NCI-H128 (cell line): Measurements from ENCODE around the gene GRHL3.

Source experiments
- DNase-seq: peaks from one replicate; lab custom pipeline; 2025; ENCODE audit not compliant: unreplicated experiment; lab: John Stamatoyannopoulos, UW

The GRHL3 gene

DNA sequence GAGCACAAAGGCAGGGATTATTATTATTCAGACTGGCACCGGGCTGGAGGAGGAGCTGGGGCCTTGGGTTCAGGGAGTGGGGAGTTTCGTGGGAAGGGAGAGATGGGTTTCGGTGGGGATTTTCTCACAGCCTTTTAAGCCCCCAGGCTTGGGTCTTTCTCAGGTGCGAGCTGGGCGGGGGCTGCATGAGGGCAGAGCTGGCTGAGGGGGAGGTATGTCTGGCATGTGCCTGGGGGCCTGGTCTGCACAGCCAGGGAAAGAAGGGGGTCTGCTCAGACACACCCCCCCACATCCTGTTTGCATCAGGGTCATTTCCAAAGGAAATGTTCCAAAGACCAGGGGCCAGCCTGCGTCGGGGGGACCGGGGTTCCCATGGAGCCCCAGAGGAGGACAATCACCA lies 21.6 kb downstream of the GRHL3 start:
- no peak for DNase-seq

DNA sequence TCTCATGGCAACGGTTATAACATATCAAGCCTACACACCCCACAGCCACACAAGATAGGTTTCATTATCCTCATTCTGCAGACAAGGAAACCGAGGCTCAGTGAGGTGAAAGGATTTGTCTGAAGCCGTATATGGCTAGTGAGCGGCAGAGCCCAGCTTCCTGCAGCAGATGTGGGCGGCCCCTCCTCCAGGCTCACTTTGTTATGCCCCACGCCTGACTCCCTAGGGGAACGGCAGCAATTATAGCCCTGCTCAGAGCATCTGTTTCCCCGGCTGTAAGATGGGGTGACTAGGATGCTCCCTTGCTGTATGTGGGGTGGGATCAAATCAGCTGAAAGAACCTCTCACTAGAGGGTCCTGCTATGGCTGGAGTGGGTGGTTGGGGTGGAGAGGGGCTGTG lies 22.1 kb downstream of the GRHL3 start:
- DNase-seq: no peak

DNA sequence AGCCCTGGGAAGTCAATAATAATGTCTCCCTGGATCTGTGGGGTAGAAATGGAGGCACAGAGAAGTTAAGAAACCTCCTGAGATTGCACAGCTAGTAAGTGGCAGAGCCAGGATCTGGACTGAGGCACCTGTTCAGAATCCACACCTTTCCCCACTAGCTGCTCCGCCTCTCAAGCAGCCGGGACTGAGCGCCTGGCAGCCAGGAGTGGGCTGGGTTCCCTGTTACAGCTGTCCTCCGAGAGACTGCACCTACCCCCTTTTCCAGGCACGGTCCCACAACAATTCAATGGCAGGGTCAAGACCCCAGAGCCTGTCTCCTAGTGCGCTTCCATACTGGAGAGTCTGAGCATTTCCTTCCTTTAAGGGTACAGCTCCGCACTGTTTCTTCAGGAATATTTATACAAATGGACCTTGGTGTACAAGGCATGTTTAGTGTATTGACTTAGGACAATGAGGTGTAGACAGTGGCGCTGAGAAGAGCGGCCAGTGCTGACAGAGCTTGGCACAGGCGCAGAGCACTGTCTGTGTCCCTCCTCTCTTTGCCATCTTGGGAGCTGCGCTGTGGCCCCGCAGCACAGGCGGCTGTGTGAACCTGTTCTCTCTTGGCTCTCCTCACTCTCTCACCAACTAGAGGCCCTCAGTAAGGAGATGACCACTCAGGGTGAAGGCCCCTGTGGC lies 24.4 kb downstream of the GRHL3 start:
- DNase-seq: no peak

DNA sequence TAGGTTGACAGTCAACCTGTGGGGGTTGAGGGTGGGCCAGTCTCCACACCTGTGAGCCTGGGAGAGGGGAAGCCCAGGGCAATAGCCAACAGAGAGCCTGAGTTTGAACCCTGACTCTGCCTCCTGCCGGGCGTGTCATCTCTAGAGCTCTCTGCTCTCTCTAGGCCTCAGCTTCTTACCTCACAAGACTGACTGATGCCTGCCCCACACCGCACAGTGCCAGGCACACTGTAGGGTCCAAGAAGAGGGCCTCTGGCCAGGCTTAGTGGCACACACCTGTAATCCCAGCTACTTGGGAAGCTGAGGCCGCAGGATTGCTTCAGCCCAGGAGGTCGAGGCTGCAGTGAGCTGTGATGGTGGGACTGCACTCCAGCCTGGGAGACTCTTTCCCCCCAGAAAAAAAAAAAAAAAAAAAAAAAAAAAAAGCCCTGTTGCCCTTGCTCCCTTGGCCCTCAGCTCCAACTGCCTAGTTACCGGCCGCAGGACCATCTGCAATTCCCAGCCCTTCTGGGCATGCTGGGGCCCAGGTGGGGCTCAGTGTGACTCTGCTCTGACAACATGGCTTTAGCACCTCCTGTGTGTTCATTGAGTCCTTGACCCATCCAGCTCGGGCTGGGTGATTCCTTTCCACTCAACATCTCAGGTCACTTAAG lies 25.1 kb downstream of the GRHL3 start:
- no peak for DNase-seq

DNA sequence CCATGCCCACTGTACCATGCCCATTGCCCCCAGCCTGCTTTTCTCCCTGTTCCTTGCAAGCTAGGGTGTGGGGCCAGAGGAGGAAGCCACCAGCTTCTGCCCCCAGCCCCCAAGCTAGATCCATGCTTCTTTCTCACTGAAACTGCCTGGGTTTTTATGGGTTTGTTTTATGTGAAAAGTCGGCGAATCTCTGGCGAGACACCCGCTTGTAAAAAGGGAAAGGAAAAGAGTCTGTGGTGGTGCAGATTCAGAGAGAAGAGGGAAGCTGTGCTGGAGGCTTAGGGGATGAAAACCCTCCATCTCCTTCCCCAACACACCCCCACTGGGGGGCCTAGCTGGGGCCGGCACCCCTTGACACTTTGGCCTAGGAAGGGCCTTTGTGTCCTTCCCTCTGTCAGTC lies 26.2 kb downstream of the GRHL3 start:
- DNase-seq: no peak

DNA sequence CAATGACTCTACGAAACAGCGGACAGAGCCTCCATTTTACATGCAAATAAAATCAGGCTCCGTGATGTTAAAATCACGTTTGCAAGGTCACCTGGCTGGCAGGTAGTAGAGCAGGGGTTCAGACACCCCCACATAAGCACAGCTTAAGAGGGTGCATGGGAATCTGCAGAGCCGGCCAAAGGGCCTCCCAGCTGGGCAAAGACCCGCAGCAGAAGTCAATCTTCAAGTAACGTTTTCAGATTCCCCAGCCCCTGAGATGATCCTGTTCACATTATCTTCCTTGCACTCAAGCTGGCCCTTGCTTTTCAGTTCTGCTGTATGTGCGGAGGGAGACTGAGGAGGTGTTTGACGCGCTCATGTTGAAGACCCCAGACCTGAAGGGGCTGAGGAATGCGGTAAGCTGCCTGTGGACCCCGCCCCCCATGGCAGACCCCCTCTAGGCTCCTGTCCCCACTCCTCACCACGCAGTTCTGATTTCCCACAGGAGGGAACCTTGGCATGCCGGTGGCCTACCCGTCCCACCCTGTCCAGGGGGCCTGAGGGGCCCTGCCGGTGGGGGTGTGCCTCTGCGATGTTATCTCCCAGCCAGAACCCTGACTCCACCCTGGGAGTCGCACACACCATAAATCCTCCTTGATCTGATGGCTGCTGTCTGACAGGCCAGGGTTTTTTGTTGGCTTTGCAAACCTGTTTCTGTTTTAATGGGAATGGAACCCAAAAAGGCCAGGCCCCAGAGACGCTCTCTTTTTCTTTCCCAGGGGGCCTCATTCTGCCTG lies 28.2 kb downstream of the GRHL3 start:
- DNase-seq: no peak

DNA sequence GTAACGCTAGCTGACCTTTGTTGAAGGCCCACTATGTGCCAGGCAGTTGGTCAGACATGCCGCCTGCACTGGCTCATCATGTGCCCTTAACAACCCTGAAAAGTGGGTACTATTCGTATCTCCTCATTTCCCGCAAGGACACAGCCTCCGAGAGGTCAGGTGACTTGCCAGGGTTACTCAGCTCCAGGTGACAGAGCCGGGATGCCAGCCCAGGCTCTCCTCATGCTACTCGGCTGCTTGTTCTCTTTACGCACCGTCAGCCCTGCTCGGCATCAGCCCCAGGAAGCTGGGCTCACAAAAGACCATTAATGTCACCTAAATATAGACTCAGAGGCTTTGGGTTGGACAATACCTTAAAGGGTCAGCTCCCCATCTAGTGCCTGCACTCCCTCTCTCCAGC lies 29.0 kb downstream of the GRHL3 start:
- no peak for DNase-seq

DNA sequence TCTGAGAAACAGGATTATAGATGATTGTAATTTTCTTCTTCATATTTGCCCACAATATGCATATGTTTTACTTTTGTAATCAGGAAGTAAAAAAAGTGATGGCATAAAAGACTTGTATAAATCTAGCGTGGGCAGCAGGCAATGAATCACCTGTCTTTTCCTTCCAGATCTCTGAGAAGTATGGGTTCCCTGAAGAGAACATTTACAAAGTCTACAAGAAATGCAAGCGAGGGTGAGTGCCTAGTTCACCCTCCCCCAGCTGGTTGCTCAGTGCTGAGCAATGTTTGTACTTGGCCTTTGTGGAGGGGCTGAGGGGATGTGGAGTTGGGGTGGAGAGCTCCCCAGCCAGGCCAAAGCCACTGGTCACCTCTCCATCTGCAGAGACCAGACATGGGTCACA lies 30.7 kb downstream of the GRHL3 start:
- DNase-seq: no peak

DNA sequence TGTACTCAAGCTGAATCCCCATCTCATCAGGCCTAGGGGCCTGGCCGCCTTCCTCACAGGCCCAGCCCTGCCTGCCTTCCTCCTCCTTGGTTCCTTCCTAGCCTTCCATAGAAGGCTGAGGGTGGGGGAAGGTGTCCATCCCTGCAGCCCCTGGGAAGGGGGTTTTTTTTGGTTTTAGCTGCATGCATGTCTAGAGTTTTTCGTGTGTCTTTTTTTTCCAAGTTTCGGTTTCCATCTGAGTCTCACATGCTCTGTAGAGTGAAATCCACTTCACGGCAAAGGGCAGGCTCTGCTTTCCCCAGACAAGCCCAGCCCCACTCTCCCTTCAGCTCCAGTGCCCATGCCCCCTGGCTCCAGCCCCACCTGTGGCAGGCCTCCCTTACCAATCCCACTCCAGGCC lies 32.1 kb downstream of the GRHL3 start:
- no peak for DNase-seq

DNA sequence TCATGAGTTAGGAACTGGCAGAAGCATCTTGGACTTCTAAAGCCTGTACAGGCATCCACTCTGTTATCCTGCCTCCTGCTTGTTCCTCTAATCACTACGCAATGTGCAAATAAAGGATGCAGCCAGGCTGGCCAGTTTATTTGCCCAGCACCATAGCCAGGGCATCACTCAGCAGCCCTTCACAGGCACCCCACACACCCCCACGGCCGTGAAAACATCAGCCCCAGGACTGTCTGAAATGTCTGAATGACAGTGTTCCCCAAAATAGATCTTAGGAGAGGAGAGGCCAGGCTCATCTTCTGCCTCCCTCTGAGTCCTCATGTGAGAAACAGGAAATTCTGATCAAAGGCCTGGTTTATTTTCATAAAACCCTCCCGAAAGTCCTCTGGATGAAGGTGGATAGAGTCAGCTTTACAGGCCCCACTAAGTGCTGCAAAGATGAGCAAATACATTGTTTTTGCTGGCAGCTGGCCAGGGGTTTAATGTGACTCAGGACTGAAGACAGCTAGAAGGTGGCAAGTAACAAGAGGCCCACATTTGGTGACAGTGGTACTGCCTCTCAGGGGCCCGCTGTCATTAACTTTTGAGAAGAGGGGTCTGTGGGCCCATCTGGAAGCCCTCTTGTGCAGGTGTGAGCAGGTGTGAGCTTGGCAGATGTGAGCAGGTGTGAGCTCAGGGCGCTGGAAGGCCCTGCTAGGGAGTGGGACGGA lies 32.9 kb downstream of the GRHL3 start:
- DNase-seq: no peak

DNA sequence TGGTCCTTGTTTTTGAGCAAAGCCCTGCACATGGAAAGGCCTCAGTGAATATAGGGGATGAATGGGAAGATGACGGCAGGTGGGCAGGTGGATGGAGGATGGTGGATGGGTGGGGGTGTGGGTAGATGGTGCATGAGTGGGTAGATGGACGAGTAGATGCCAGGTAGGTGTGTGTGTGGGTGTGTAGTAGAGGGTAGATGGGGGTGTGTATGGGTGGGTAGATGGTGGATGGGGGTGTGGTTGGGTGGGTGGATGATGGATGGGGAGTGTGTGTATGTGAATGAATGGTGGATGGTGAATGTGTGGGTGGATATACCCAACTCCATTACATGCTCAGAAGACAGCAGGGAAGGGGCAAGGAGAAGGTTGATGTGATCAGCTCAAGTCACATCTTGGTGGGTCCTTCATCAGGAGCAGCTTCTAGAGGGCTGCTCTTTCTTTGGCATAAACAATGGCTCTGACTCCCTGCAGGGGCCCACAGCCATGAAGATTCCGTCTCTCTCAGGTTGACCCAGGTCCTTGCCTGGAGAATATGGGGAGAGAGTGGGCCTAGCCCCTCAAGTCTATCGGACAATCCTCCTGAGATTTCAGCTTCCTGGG lies 34.2 kb downstream of the GRHL3 start:
- no peak for DNase-seq

DNA sequence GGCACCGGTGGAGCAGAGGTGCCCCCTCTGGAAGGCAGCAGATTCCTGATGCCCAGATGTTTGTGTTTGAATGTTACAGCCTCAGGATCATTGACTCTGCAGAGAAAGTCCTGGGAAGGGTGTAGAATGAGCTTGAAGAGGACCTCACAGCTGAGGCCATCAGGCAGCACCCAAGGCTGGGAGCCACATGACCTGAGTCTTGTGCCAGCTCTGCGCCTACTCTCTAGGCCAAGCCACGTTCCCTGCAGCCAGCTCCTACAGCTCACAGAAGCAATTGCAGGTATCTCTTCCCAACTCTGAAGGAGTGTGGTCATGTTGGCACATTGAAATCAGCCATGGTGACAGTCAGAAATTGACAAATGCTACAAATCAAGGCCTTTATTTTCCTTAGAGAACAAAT lies 36.3 kb downstream of the GRHL3 start:
- no peak for DNase-seq

DNA sequence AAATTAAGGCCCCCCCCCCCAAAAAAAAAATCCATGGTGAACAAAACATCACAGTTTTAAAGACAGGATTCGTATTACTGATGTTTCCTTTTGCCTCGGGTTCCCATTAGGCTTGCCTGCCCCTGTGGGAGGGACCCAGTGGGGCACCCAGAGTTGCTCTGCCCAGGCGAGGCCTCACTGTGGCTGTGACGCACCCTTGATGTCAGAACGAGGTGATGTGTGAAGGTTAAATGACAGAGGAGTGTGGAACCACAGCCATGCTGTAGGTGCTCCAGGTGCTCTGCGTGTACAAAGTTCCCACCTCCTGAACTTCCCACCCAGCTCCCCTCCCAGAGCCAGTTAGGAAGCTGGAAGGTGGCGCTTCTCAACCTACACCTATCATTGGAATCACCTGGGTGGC lies 37.9 kb downstream of the GRHL3 start:
- DNase-seq: no peak

DNA sequence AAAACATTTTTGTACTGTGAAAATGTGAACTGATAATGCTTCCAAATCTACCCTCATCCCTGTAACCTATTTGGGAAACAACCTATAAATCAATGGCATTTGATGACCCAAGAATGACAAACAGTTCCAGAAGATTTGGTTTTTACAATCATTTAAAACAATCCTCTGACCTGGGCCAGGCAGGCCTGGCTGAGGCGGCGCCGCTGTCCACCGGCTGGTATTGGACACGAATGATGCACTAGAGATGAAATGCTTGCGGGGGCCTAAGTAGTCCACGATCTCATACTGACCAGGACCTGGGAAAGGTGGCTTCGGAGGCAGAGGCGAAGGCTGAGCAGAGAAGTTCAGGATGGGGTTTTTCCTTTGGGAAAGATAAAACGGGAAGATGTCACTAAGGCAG lies 41.5 kb downstream of the GRHL3 start:
- no peak for DNase-seq

DNA sequence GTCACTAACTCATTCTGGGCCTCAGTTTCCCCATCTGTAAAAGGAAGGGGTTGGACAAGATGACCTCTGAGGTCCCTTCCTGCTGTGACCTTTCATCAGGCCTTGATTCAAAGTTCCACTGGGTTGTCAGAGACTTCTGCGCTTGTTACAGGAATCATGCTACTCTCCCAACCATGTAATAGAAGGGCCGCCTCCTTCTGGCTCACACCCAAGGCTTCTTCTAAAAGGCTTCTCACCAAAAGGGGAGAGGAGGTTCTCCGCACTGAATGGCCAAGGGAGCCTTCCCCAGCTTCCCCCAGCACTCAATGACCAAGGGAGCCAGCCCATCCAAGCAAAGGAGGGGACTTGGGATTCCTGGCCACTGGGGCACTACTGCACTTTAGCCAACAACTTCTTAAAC lies 42.7 kb downstream of the GRHL3 start:
- DNase-seq: no peak

DNA sequence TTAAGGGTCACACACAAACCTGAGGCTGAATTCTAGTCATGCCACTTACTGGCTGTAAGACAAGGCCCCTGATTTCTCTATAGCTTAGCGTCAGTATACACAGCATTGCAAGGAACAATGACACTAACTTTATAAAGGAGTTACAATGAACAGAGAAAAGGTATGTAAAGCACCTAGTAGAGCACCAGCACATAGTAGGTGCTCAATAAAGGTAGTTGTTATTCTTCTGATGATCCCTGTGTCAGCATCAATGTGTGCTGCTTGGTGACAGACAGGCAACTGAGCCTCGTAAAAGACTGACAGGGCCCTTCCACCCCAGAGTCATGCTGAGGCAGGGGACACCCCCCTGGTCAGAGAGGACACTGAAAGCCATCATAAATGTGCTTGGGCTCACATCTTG lies 43.2 kb downstream of the GRHL3 start:
- DNase-seq: no peak

DNA sequence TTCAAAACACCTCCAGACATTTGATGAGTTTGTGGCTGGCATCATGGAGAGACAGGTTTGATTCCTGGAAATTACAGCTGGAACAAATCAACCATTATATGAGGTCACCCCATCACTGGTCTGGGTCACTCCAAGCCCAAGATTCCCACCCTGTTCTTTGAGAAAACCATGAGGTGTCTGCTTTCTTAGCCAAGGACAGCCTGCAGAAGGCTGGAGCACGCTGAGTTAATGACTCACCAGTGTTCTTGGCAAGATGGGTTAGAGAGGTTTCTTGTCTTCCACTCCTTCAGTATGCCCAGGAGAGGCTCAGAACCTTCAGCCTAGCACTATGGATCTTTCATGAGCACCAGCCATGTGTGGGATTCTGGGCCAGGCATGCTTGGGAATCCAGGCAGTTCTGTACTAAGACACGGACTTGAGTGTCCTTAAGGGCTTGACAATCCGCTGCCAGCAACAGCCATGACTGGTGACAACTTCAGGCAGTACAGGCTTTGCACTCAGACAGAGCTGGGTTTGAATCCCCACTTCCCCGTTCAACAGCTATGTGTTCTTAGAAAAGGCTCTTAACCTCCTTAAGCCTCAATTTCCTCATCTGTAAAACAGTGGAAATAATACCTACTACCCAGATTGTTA lies 43.9 kb downstream of the GRHL3 start:
- no peak for DNase-seq

DNA sequence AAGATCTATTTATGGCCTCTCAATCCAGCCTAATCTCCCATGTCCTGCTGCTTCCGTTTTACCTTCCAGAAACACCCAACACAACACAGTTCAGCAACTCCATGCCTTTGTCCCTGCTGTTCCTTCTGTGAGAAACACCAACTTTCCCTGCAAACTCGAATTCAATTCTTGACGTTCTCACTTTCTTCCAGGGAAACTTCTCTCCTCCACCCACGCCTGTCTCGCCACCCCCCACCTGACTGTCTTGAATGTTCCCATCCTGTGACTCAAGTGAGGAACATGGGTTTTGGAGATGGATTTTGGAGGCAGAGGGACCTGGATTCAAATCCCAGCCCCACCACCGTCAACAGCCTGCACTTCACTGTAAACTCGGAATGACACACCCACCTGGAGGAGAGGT lies 44.8 kb downstream of the GRHL3 start:
- DNase-seq: no peak

DNA sequence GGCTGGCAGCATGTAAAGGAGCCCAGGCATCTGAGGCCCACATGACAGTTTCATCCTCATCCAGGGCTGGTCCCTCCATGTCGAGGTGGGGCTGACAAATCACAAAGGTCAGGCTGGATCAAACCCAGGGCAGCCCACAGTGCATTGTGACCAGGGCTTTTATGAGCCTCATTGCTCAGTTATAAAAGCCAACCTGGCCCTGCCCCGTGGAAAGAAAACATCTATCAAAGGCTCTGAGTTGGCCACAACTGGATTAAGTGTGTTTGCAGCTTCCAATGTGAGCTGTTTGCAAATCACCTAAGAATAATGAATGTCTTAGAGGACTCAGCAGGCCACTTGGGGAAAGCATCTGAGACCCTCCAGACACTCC lies 45.4 kb downstream of the GRHL3 start:
- DNase-seq: no peak

DNA sequence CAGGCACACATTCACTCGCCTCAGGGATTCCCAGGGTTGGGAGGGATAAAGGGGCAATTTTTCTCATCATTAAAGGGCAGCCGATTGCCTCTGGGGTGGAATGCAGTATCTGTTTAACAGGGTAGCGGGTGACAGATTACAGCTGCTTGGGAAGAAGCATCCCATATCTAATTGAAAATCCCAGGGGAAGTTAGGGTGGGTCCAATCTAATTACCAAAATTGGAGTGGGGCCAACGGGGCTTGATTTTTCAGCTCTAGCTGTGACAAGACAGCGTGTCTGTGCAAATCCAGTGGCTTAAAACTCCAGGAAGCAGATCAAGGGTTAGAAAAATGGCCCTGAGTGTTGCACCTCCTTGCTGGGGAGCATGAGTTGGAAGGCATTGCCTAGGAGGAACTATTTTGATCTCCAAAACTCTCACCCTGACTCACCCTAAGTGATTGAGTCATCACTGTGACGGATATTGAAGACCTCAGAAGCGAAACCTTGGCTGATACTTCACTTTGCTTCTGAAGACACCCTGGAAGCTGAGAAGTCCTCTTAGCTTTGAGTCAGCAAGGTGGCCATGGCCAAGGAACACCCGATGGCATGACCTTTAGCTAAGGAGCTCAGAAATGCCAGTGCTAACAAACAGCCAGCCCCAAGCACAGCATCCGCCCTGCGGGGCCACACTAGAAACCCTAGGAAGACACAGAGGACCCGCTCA lies 46.0 kb downstream of the GRHL3 start:
- DNase-seq: no peak
